Right lobe of liver (tissue), 4 donors: ENCODE measurements around the gene OR8B4.

Experiments
- POLR2A ChIP-seq: fragments of 450-650 bp; IDR thresholded peaks from one replicate; pipeline ENCODE4 v1.6.1; 2017; ENCODE audit warnings: antibody characterized with exemption, mild to moderate bottlenecking
- TF ChIP-seq, protein P1 (sequence below), 4 donors: fragments of 200-600 bp in 3 of 4; fragments of 450-650 bp in 1 of 4; IDR thresholded peaks; one replicate each; pipeline versions ENCODE4 v1.5.1 to v1.8.0; 2016 to 2022; ENCODE audit warnings: antibody characterized with exemption in 4 of 4, mild to moderate bottlenecking in 2 of 4
- donor health status: DM: no; HTN: no; CAD: no.
- donor health status: DM: no; HTN: no; CAD: no.
- donor health status: DM: no; HTN: yes; CAD: no.

DNA sequence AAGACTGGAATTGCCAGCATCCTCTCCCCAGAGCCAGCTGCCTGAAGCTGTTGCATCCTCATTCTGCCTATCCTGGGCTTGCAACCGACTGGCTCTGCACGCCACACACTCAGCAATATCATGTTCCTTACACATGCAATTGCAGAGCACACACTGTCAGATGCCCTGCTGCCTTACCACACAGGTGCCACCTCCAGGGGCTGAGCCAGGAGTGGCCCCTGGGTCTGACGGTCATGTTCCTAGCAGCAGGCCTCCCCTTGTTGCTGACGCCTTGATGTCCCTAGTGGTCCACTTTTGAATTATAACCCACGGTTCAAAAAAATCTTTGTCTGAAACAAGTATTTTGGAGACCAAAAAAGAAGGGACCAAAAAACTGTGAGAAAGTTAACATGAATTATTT is 39.3 kb upstream of the OR8B4 start:
- TF ChIP-seq POLR2A = no peak
- TF ChIP-seq, protein P1, sequence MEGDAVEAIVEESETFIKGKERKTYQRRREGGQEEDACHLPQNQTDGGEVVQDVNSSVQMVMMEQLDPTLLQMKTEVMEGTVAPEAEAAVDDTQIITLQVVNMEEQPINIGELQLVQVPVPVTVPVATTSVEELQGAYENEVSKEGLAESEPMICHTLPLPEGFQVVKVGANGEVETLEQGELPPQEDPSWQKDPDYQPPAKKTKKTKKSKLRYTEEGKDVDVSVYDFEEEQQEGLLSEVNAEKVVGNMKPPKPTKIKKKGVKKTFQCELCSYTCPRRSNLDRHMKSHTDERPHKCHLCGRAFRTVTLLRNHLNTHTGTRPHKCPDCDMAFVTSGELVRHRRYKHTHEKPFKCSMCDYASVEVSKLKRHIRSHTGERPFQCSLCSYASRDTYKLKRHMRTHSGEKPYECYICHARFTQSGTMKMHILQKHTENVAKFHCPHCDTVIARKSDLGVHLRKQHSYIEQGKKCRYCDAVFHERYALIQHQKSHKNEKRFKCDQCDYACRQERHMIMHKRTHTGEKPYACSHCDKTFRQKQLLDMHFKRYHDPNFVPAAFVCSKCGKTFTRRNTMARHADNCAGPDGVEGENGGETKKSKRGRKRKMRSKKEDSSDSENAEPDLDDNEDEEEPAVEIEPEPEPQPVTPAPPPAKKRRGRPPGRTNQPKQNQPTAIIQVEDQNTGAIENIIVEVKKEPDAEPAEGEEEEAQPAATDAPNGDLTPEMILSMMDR (IDR thresholded peaks at IDR 0.05) = no peak
